ENCODE results near the gene DDX10.

- TF ChIP-seq CTCF (IDR thresholded peaks at IDR 0.05) (no peak), POLR2A (IDR thresholded peaks at IDR 0.05) (no peak)
These were observed 250.8 kb downstream of the DDX10 start for GRCh38 chr11:108915666-108916065.

All from testis (tissue), 2 donors.